GOT3 (cell line): Measurements from ENCODE around the gene PKP1.

Experiments used
- DNase-seq: peaks from one replicate; lab custom pipeline; 2025; ENCODE audit warnings: mixed read lengths; lab: John Stamatoyannopoulos, UW

PKP1 gene

DNA sequence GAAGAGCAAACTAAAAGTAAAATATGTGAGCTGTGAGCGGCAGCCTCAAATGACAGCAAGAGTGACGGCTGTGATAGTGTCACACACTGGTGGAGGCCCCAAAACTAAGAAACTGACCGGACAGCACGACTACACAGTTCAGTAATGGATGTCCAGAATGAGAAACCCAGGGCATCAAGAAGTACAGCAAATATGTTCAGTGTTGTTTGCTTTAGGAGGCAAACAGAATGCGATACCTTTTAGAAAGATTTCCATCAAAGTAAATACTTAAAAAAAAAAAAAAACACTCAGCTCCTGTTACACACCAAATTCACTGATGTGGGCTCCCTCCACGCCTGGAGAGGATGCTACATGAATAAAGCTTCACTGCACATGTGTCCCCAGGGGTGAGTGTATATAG is 1.1 kb upstream of the PKP1 start:
- no peak for DNase-seq

DNA sequence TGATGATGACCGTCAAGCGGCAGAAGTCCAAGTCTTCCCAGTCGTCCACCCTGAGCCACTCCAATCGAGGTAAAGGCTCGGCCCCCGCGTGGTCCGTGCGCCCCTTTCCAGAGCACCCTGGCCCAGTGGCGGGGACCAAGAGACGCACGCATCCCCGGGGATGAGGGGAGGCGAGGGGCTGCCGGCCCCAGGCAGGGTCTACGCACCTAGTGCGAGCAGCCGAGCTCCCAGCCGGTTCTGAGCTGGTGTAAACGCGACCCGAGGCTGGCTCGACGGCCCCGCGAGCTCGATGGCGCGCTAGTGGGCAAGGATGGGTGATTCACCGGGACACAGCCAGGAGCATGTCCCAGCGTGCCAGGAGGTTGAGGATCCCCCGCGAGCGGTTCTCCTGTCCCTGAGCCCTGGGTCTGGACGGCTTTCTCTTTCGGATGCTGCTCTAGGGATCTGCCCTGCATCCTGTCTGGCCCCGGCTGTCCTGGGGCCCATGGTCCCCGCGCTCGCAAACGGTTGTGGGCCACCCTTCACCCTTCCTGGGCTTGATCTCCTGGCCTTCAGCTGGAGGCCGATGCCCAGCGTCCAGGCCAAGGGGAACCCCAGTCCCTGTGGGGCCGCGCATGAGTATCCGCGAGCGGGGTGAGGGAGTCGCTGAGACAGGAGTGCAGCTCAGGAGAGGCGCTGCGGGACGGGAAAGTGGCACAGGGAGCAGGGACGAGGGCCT is 689 bp downstream of the PKP1 start:
- no peak for DNase-seq

GRCh38 chr1:201284636-201285035 is 1.3 kb downstream of the PKP1 start:
- DNase-seq: no peak

DNA sequence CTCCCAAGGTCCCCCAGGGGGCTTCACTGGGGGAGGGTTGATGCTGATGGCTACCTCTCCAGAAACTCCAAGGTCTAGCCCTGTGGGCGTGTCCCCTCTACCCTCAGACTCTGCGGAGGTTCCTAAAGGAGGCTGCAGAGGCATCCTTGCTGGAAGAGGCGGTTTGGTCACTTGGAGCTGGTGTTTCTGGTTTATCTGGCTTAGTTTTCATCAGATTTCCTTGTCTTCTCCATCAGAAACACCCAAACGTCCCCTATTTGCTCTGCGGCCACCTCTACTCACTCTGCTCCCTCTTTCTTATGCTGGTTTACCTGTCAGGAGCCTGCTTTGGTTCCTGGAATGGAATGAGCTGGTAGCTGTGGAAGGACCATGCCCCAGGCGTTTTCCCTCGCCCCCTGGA is 2.5 kb downstream of the PKP1 start:
- no peak for DNase-seq

DNA sequence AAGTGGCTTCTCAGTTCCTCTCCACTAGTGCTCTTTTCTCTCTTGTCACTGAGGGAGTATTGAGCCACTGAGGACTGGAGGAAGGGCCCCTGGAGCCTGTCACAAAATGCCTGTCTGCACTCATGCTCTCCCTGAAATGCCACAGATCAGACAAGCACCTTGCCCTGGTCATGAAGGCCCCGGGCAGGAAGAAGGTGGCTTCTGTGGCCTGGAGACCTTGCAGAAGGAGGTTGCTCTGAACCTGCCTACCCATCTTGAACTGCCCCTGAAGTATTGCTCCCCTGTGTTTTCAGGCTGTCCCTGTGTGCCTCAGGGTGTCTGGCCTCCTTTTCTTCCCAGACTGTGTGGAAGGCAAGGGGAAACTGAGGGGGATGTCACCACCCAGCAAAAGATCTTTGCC is 3.1 kb downstream of the PKP1 start:
- no peak for DNase-seq

DNA sequence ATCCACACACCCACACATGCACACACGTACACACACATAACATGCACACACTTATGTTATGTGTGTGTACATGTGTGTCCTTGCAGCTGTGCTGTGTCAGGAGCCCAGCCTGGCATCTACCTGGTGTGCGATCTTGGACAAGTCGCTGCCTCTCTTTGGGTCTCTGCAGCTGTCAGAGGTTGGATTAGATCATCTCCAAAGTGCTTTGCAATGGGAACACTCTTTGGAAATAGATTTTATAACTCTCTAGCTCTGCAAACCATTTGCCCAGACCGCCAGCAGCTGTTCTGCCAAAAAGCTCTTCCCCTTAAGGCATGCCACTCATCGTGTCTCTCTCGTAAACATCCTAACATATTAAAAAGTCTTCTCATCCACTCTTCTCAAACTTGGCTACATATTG is 4.7 kb downstream of the PKP1 start:
- no peak for DNase-seq

- no peak for DNase-seq
Observed at GRCh38 chr1:201288765-201289164, 5.5 kb downstream of the PKP1 start.

GRCh38 chr1:201290551-201290950 is 7.2 kb downstream of the PKP1 start:
- DNase-seq: no peak

DNA sequence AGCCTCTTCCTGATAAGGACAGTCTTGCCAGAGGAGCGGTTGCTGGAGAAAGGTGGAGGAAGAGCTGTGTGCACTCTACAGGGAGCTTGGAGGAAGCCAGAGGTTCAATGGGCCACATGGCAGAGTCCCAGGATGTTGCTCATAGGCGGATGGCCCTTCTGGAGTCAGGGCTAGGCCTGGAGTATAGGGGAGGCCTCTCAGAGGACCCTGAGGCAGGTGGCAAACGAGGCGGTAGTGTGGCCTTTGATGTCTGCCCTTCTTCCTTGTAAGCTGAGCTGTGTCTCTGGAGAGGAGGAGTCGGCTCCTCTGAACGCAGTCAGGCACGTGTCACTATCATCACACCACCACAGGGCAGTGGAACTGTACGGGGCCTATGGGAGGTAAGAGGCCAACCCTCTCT is 8.6 kb downstream of the PKP1 start:
- DNase-seq: no peak

GRCh38 chr1:201294876-201295275 is 11.6 kb downstream of the PKP1 start:
- DNase-seq: no peak

GRCh38 chr1:201295346-201295745 is 12.0 kb downstream of the PKP1 start:
- DNase-seq: no peak

DNA sequence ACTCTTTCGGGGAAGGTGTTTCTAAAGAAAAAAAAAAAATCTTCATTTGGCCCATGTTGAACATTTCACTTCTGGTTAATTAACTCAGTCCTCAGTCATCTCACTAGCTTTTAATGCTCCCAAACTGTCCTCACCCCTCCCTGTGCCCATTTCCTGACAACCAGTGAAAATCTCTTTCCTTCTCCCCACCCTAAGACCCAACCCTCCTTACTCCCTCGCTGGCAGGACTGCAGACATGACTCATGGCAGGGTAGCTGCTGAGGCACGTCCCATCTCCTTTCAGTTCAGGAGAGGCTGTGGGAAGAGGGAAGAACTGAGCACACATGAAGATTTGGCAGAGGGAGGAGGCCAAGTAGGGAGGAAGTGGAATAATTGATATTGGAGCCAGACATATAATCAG is 12.6 kb downstream of the PKP1 start:
- no peak for DNase-seq

GRCh38 chr1:201296352-201296751 is 13.0 kb downstream of the PKP1 start:
- DNase-seq: no peak

- no peak for DNase-seq
Observed at GRCh38 chr1:201298396-201299381, 15.4 kb downstream of the PKP1 start.

GRCh38 chr1:201299968-201300367 is 16.7 kb downstream of the PKP1 start:
- DNase-seq: peak; percentile 85

GRCh38 chr1:201300641-201301040 is 17.3 kb downstream of the PKP1 start:
- DNase-seq: no peak

- no peak for DNase-seq
Observed at GRCh38 chr1:201302163-201303152, 19.2 kb downstream of the PKP1 start.

- DNase-seq: no peak
Observed at GRCh38 chr1:201304126-201304525, 20.8 kb downstream of the PKP1 start.

GRCh38 chr1:201305815-201306214 is 22.5 kb downstream of the PKP1 start:
- no peak for DNase-seq

DNA sequence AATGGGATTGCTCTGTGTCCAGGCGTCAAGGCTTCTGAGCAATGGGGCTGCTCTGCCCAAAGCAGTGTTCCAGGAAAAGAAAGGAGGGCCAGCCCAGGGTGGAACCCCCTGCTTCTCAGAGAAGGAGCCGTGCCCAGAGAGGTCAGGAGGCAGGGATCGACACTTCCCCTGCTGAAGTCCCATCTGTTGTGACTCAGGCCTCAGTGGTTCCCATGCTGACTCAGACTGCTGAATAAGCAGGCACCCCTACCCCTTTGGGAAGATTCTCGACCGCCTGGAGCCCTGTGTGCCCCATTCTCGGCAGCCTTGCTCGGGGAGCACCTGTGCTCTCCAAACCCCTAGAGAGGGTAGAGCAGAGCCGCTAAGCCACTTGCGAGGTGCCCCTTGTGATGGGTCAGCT is 23.9 kb downstream of the PKP1 start:
- DNase-seq: no peak

DNA sequence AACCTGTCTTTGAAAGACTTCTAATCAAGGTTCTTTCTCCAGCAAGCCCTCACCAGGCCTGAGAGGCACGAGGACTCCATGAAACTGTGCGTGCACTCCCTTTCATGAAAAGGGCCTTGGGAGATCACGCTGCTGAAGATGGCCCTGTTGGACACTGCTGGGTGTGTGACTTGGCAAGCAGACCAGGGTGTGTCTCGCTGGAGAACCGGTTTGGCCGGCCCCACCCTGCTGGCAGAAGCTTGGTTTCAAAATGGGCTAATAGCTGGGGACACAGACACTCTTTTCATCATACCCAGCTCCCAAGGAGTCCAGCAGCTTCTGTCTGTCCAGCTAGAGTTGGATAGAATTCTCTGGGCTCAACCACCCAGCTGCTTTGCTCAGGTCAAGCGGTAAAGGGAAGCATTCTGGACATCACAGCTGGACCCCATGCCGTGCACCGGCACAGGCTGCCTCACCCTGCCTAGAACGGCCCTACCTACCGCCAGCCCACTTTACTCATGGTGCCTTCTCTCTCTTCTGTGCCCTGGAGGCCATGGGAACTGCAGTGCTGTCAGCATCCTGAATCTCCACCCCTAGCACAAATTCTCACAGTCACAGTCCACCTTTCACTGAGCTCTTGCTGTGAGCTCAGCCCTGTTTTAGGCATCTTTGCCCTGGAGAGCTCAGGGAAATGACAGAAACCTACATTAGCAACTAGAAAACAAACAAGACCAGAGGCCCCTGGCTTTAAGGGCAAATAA is 24.6 kb downstream of the PKP1 start:
- no peak for DNase-seq
